Fibroblast of pulmonary artery (primary cell): ENCODE measurements around the gene ADAD1.

Experiments used
- DNase-seq: peaks from one replicate; pipeline ENCODE4 v3.0.0-alpha.2; 2010; ENCODE audit warnings: low read depth
- H3K4me3 ChIP-seq: replicated peaks from 2 replicates; pipeline ENCODE4 v1.5.1; 2011; ENCODE audit warnings: low read depth, mild to moderate bottlenecking, control low read depth, low read length, moderate library complexity
- TF ChIP-seq, protein P1 (sequence below): IDR thresholded peaks from 2 replicates; pipeline ENCODE4 v1.5.1; 2011; ENCODE audit warnings: mild to moderate bottlenecking, control low read depth, low read length, inconsistent platforms; ENCODE audit errors: missing control alignments

ADAD1 gene

DNA sequence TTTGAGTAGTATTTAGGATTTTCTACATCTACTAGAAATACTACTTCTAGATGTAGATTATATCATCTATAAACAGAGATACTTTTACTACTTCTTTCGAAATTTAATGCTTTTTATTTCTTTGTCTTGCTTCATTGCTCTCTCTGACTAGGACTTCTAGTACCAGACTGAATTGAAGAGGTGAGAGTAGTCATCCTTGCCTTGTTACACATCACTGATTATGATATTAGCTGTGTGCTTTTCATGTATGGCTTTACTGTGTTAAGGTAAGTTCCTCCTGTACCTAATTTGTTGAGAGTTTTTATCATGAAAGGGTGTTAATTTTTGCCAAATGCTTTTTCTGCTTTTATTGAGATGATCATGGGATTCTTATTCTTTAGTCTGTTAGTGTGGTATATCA lies 97.3 kb downstream of the ADAD1 start:
- no peak for DNase-seq

DNA sequence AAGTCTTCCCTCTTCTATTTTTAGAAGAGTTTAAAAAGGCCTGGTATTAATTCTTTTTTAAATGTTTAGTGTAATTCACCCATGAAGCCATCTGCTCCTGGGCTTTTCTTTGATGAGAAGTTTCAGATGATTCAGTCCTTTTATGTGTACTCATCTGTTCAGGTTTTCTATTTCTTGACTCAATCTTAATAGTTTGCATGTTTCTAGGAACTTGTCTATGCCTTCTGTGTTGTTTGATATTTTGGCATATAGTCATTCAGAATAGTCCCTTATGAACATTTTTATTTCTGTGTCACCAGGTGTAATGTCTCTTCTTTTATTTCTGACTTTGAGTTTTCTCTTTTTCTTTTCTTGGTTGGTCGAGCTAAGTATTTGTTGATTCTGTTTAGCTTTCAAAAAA lies 97.9 kb downstream of the ADAD1 start:
- DNase-seq = no peak
- TF ChIP-seq, protein P1, sequence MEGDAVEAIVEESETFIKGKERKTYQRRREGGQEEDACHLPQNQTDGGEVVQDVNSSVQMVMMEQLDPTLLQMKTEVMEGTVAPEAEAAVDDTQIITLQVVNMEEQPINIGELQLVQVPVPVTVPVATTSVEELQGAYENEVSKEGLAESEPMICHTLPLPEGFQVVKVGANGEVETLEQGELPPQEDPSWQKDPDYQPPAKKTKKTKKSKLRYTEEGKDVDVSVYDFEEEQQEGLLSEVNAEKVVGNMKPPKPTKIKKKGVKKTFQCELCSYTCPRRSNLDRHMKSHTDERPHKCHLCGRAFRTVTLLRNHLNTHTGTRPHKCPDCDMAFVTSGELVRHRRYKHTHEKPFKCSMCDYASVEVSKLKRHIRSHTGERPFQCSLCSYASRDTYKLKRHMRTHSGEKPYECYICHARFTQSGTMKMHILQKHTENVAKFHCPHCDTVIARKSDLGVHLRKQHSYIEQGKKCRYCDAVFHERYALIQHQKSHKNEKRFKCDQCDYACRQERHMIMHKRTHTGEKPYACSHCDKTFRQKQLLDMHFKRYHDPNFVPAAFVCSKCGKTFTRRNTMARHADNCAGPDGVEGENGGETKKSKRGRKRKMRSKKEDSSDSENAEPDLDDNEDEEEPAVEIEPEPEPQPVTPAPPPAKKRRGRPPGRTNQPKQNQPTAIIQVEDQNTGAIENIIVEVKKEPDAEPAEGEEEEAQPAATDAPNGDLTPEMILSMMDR = no peak

More for the DNA sequence above, 97.3 kb downstream of the ADAD1 start:
- TF ChIP-seq, protein P1 = no peak
- no peak overlapping the region for H3K4me3 ChIP-seq

More for the DNA sequence above, 97.9 kb downstream of the ADAD1 start:
- no peak overlapping the region for H3K4me3 ChIP-seq
